ENCODE data around the gene PHLDA1.

Gene PHLDA1

GRCh38 chr12:76031414-76032042 lies at the start of gene PHLDA1:
TSS of gene PHLDA1 (minus strand) at chr12:76031776.
- DNase-seq (ENCODE audit: low read depth), result peak; percentile 94

GRCh38 chr12:76080729-76081415 lies 49.3 kb upstream of the PHLDA1 start:
- no peak for DNase-seq (ENCODE audit: low read depth)

- no peak for DNase-seq (ENCODE audit: low read depth)
Observed at GRCh38 chr12:76080017-76080728, 48.6 kb upstream of the PHLDA1 start.

- DNase-seq (ENCODE audit: low read depth), result no peak
Observed at GRCh38 chr12:76078748-76079147, 47.2 kb upstream of the PHLDA1 start.

GRCh38 chr12:76075448-76075847 lies 43.9 kb upstream of the PHLDA1 start:
- DNase-seq (ENCODE audit: low read depth), result no peak

- DNase-seq (ENCODE audit: low read depth), result no peak
Observed at GRCh38 chr12:76074701-76075336, 43.2 kb upstream of the PHLDA1 start.

GRCh38 chr12:76073561-76073960 lies 42.0 kb upstream of the PHLDA1 start:
- DNase-seq (ENCODE audit: low read depth), result no peak

GRCh38 chr12:76072568-76072967 lies 41.0 kb upstream of the PHLDA1 start:
- DNase-seq (ENCODE audit: low read depth), result no peak

- no peak for DNase-seq (ENCODE audit: low read depth)
Observed at GRCh38 chr12:76069339-76069738, 37.8 kb upstream of the PHLDA1 start.

- no peak for DNase-seq (ENCODE audit: low read depth)
Observed at GRCh38 chr12:76065917-76066316, 34.3 kb upstream of the PHLDA1 start.

- DNase-seq (ENCODE audit: low read depth), result no peak
Observed at GRCh38 chr12:76064904-76065303, 33.3 kb upstream of the PHLDA1 start.

- DNase-seq (ENCODE audit: low read depth), result no peak
Observed at GRCh38 chr12:76060111-76060510, 28.5 kb upstream of the PHLDA1 start.

- DNase-seq (ENCODE audit: low read depth), result no peak
Observed at GRCh38 chr12:76057326-76057725, 25.8 kb upstream of the PHLDA1 start.

GRCh38 chr12:76055393-76055792 lies 23.8 kb upstream of the PHLDA1 start:
- no peak for DNase-seq (ENCODE audit: low read depth)

GRCh38 chr12:76049575-76050251 lies 18.1 kb upstream of the PHLDA1 start:
- DNase-seq (ENCODE audit: low read depth), result no peak

GRCh38 chr12:76047742-76048141 lies 16.2 kb upstream of the PHLDA1 start:
- no peak for DNase-seq (ENCODE audit: low read depth)

- DNase-seq (ENCODE audit: low read depth), result no peak
Observed at GRCh38 chr12:76047060-76047459, 15.5 kb upstream of the PHLDA1 start.

GRCh38 chr12:76043377-76043776 lies 11.8 kb upstream of the PHLDA1 start:
- no peak for DNase-seq (ENCODE audit: low read depth)

- DNase-seq (ENCODE audit: low read depth), result no peak
Observed at GRCh38 chr12:76042147-76042546, 10.6 kb upstream of the PHLDA1 start.

- DNase-seq (ENCODE audit: low read depth), result no peak
Observed at GRCh38 chr12:76041406-76041805, 9.8 kb upstream of the PHLDA1 start.

GRCh38 chr12:76040461-76040860 lies 8.9 kb upstream of the PHLDA1 start:
- DNase-seq (ENCODE audit: low read depth), result no peak

GRCh38 chr12:76038176-76038575 lies 6.6 kb upstream of the PHLDA1 start:
- DNase-seq (ENCODE audit: low read depth), result no peak

Data from activated gamma-delta T cell treated with anti-CD3 and anti-CD28 coated beads, Interleukin-2, amount 50 U/mL, for 16 hours (primary cell).